ENCODE measurements around the gene ZC3H18.

- no peak for TF ChIP-seq CTCF (IDR thresholded peaks at IDR 0.05; ENCODE audit: low read depth, low read length, poor library complexity, severe bottlenecking)
- TF ChIP-seq EZH2phosphoT487 (IDR thresholded peaks at IDR 0.05; ENCODE audit: borderline replicate concordance, low read length): no peak
Observed at GRCh38 chr16:88614818-88615580, 44.8 kb downstream of the ZC3H18 start.
